SK-N-MC (cell line): ENCODE measurements around the gene NEURL4.

Source experiments
- DNase-seq: peaks from one replicate; pipeline ENCODE4 v3.0.0-alpha.2; 2011; ENCODE audit warnings: low read depth, low spot score
- H3K27ac ChIP-seq: fragments of 200-600 bp; sonication (generic); 2 replicates; pipeline ENCODE4 v1.5.1; 2016; ENCODE audit warnings: mixed run types
- H3K36me3 ChIP-seq: fragments of 200-600 bp; sonication (generic); 2 replicates; pipeline ENCODE4 v1.6.1; 2017; ENCODE audit warnings: antibody characterized with exemption, low read length, mixed read lengths; ENCODE audit not compliant: insufficient read depth
- H3K4me3 ChIP-seq: fragments of 200-600 bp; sonication (generic); 2 replicates; pipeline ENCODE4 v1.5.1; 2016
- H3K9ac ChIP-seq: fragments of 200-600 bp; sonication (generic); 2 replicates; pipeline ENCODE4 v1.8.0; 2017; ENCODE audit warnings: mixed run types, mixed read lengths; ENCODE audit not compliant: insufficient read length
- H3K9me3 ChIP-seq: fragments of 200-600 bp; sonication (generic); 2 replicates; pipeline ENCODE4 v1.6.1; 2017; ENCODE audit warnings: low read depth, mild to moderate bottlenecking, antibody characterized with exemption, low read length, moderate library complexity, mixed read lengths
- EZH2 ChIP-seq: fragments of 200-600 bp; sonication (generic); IDR thresholded peaks from one replicate; pipeline ENCODE4 v1.6.1; 2017; ENCODE audit warnings: antibody characterized with exemption
- FOXP2 ChIP-seq: optimal IDR thresholded peaks from 2 replicates; pipeline ENCODE3; 2011; ENCODE audit warnings: mild to moderate bottlenecking, moderate library complexity; ENCODE audit not compliant: insufficient read depth; ENCODE audit errors: extremely low read length, control extremely low read depth
- POLR2AphosphoS5 ChIP-seq: IDR thresholded peaks from 2 replicates; pipeline ENCODE4 v1.6.1; 2012; ENCODE audit warnings: mild to moderate bottlenecking, low read depth, low read length, borderline replicate concordance

Gene NEURL4

GRCh38 chr17:7328009-7328408, 1.1 kb downstream of the NEURL4 start:
- H3K36me3 ChIP-seq: peaks cover 22% of the 10 kb centered on the region; the same call in 1 of the 2 replicates
- peak overlapping the region; percentile 82 for H3K9ac ChIP-seq
- peak overlapping the region; percentile 87 for H3K4me3 ChIP-seq
- no peak for DNase-seq
- H3K9me3 ChIP-seq: no peaks in the 10 kb centered on the region
- no peak for TF ChIP-seq EZH2
- TF ChIP-seq POLR2AphosphoS5: no peak
- TF ChIP-seq FOXP2: no peak
- H3K27ac ChIP-seq: no peak overlapping the region

DNA sequence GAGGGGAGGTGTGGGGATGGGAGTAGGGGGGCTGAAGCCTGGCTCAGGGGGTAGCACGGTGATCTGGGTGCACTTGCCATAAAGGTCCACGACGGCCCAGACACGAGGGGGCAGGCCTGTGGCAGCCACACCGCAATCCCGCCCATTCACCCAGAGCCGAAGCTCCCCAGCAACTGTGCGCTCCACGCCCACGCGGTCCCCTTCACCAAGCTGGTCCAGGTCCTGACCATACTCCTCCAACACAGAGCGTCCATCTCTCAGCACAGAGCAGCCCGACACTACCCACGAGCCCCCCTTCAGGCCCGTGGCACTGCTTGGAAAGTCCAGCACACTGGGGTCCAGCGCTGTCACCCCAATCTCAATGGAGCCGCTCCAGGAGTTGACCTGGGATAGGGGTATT, 1.6 kb downstream of the NEURL4 start:
- no peaks in the 10 kb centered on the region for H3K9me3 ChIP-seq
- H3K27ac ChIP-seq: no peak overlapping the region
- no peak for DNase-seq
- H3K4me3 ChIP-seq: no peak overlapping the region
- H3K9ac ChIP-seq: no peak overlapping the region
- TF ChIP-seq POLR2AphosphoS5: no peak
- peaks cover 27% of the 10 kb centered on the region; the same call in 1 of the 2 replicates for H3K36me3 ChIP-seq

DNA sequence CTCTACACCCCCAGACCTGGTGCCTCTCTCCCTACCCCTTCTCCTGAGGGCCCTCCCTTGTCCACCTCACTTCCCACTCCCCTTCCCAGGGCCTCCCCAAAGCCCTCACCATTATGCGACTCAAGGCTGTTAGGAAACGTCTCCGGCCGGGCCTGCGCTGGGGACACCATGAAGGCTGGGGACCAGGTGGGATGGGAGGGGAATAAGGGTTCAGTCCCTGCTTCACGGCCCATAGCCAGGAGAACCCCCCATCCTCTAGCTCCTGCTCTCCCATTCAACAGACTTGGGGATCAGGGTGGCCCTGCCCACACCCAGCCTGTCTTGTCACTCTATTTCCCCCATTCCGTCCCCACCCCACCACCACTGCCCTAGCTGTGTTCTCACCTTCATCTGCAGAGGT, 2.1 kb downstream of the NEURL4 start:
- peaks cover 31% of the 10 kb centered on the region; the same call in 1 of the 2 replicates for H3K36me3 ChIP-seq

GRCh38 chr17:7326186-7326585, 2.9 kb downstream of the NEURL4 start:
- Histone ChIP-seq H3K36me3 (peaks cover 40% of the 10 kb centered on the region; the same call in 1 of the 2 replicates), H3K9me3 (no peaks in the 10 kb centered on the region), H3K4me3 (no peak overlapping the region), H3K27ac (no peak overlapping the region), H3K9ac (no peak overlapping the region)
- TF ChIP-seq POLR2AphosphoS5: no peak
- TF ChIP-seq EZH2: no peak
- no peak for TF ChIP-seq FOXP2
- no peak for DNase-seq

More for the DNA sequence above, 2.1 kb downstream of the NEURL4 start:
- no peak overlapping the region for H3K4me3 ChIP-seq
- no peak overlapping the region for H3K27ac ChIP-seq
- TF ChIP-seq FOXP2: no peak
- TF ChIP-seq EZH2: no peak
- H3K9ac ChIP-seq: no peak overlapping the region
- no peak for DNase-seq
- no peaks in the 10 kb centered on the region for H3K9me3 ChIP-seq

DNA sequence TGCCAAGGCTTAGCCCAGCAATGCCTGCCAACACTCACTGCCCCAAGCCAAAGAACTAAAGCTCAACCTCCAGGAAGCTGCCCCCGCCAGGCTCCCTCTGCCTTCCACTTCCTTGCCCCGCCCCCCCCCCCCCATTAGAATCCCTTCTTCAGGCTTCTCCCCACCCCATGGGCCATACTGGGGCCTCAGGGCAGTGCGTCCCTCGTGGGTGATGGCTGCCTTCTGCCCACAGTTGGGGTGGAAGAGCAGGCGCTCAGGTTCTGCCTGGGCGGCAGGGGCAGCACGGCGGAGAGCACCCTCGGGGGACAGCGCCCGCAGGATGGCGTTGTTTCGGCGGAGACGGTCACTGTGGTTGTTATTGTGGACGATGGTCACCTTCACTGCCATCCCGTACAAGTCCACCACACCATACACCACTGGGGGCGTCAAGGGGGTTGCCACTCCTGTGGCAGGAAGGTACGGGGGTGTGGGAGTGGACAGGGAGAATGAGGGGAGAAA, 4.1 kb downstream of the NEURL4 start:
- Histone ChIP-seq H3K9me3 (no peaks in the 10 kb centered on the region), H3K9ac (no peak overlapping the region), H3K4me3 (no peak overlapping the region), H3K27ac (no peak overlapping the region), H3K36me3 (peaks cover 49% of the 10 kb centered on the region)
- TF ChIP-seq FOXP2 (no peak), EZH2 (no peak), POLR2AphosphoS5 (no peak)
- DNase-seq: no peak

DNA sequence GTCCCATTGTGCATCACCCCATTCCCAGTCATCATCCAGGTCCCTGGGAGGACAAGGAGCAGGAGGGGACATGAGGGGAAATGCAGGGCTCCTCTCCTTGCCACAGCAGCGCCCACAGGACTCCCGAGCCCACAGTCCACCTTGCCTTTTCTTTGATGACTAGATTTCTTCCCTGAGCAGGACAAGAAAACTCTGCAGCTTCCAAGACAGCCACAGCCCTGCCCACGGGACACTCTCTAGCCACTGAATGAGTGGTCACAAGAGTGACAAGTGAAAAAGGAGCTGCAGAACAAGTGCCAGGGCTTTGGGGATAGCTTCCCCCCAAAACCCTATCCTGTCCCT, 4.7 kb downstream of the NEURL4 start:
- DNase-seq: no peak
- Histone ChIP-seq H3K27ac (no peak overlapping the region), H3K36me3 (peaks cover 49% of the 10 kb centered on the region), H3K4me3 (no peak overlapping the region), H3K9me3 (no peaks in the 10 kb centered on the region), H3K9ac (no peak overlapping the region)
- TF ChIP-seq POLR2AphosphoS5 (no peak), FOXP2 (no peak), EZH2 (no peak)

DNA sequence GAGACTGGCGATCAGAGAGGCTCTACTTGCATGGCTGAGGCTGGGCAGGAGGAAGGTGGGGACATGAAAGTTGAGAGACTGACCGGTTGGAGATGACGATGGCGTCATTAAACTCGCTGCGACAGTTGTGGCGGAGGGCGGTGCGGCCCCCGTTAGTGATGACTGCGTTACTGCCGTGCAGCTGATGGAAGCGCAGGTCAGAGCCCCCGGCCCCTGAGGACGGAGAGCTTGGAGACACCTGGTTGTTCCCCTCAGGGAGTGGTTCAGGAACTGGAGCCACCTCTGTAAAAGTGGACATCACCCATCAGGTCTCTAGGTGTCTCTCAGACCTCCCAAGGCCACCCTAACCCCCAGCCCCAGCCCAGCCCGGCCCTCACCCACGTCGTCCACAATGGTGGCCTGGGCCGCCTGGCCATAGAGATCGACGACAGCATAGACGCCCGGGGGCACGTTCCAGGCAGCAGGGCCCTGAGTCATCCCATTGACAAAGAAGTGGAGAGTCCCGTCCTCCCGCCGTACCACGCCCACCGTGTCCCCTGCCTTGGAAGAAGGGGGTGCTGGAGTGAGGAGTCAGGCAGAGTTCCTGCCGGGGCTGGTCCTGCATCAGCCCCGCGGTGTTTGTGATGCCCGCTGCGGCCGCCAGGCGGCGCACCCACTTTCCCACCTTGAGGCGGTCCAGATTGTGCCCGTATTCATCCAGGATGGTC, 5.3 kb downstream of the NEURL4 start:
- TF ChIP-seq FOXP2 (no peak), POLR2AphosphoS5 (no peak), EZH2 (no peak)
- H3K36me3 ChIP-seq: peaks cover 51% of the 10 kb centered on the region
- no peaks in the 10 kb centered on the region for H3K9me3 ChIP-seq
- no peak overlapping the region for H3K27ac ChIP-seq
- no peak for DNase-seq
- H3K9ac ChIP-seq: no peak overlapping the region
- no peak overlapping the region for H3K4me3 ChIP-seq

DNA sequence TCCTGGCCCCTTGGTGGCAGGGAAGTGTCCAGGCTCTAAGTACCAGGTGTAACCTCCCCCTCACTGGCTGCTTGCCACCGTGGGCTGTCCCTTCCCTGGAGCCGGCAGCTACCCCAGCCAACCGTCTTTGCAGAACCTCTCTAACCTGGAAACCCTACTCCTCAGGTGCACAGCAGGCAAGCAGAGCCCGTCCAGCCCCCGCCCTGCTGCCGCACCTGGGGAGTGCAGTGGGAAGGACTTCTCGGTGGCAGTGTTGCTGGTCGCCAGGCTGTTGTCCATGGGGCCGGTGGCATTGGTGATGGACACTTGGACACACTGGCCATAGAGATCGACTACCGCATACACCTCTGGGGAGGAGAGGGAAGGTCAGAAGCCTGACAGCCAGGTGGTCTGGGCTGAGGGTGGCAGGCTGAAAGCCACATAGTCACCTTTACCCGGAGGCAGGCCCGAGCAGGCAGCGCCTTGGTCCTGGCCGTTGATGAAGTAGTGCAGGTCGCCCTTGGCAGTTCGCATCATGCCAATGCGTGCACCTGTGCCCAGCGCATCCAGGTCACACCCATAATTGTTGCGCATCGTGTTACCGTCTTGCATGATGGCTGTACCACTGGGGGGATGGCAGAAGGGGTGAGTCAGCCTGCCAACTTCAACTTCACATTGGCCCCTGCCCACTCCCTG, 6.5 kb downstream of the NEURL4 start:
- TF ChIP-seq EZH2 (no peak), POLR2AphosphoS5 (no peak), FOXP2 (no peak)
- H3K27ac ChIP-seq: no peak overlapping the region
- H3K9me3 ChIP-seq: no peaks in the 10 kb centered on the region
- no peak overlapping the region for H3K4me3 ChIP-seq
- DNase-seq: no peak
- no peak overlapping the region for H3K9ac ChIP-seq
- H3K36me3 ChIP-seq: peaks cover 59% of the 10 kb centered on the region

- Histone ChIP-seq H3K9ac (no peak overlapping the region), H3K36me3 (peaks cover 62% of the 10 kb centered on the region), H3K4me3 (no peak overlapping the region), H3K9me3 (no peaks in the 10 kb centered on the region), H3K27ac (no peak overlapping the region)
- no peak for TF ChIP-seq EZH2
- no peak for TF ChIP-seq POLR2AphosphoS5
- TF ChIP-seq FOXP2: no peak
- DNase-seq: no peak
Measured at GRCh38 chr17:7321466-7321865, 7.7 kb downstream of the NEURL4 start.
